ENCODE measurements around the gene TSSC4.

Gene TSSC4

DNA sequence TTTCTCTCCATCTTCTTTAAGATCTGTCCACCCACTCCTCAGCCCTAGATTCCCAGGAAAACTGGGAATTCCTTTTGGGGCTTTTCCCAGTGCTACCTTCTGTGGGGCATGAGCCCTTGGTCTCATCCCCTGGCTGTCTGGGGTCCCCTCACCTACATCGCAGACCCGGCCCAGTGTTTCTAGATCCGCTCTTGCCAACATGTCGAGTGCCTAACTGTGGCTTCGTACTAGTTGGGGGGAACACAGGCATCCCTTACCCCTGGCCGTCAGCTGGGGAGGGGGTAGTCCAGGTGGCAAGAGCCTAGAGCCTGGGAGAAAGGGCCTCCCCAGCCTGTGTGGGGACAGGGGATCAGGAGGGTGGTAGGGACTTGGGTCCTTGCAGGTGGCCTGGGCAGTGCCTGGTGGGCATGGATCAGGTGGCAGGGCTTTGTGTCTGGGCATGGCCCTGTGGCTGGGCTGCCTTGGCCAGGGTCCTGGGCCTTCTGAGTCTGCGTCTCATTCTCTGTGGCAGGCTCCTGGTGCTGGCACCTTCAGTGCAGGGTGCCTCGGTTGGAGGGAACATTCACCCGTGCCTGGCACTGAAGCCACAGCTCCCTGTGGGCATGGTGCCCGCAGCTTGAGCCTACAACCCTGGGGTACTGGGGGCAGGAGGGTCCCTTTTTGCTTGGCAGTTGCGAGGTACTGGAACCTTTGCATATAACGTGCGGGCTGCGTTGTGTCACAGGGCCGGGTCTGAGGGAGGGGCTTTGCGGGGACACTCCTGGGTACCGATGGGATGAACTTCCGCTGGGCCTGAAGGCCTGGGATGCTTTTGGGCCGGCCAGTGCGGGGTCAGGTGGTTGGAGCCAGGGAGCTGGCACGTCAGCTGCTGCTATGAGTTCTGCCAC, 48.4 kb downstream of the TSSC4 start:
- no peak for TF ChIP-seq FOXM1 (IDR thresholded peaks at IDR 0.05; ENCODE audit: borderline replicate concordance)
- TF ChIP-seq BHLHE40 (IDR thresholded peaks at IDR 0.05; ENCODE audit: borderline replicate concordance), result no peak
- TF ChIP-seq FOXK2 (IDR thresholded peaks at IDR 0.05), result no peak
- TF ChIP-seq ELF4 (IDR thresholded peaks at IDR 0.05), result no peak
- no peak for TF ChIP-seq TARDBP (IDR thresholded peaks at IDR 0.05)
- no peak for TF ChIP-seq SP1 (IDR thresholded peaks at IDR 0.05)
- no peak for TF ChIP-seq CTBP1 (IDR thresholded peaks at IDR 0.05; ENCODE audit: borderline replicate concordance)
- TF ChIP-seq ZNF384 (IDR thresholded peaks at IDR 0.05), result no peak
- no peak for TF ChIP-seq ARNT (IDR thresholded peaks at IDR 0.05)
- no peak for TF ChIP-seq PKNOX1 (IDR thresholded peaks at IDR 0.05)
- ChIA-PET CTCF (no interaction called here), POLR2A (no interaction called here)
- DNase-seq (ENCODE audit: extremely low spot score), result no peak

DNA sequence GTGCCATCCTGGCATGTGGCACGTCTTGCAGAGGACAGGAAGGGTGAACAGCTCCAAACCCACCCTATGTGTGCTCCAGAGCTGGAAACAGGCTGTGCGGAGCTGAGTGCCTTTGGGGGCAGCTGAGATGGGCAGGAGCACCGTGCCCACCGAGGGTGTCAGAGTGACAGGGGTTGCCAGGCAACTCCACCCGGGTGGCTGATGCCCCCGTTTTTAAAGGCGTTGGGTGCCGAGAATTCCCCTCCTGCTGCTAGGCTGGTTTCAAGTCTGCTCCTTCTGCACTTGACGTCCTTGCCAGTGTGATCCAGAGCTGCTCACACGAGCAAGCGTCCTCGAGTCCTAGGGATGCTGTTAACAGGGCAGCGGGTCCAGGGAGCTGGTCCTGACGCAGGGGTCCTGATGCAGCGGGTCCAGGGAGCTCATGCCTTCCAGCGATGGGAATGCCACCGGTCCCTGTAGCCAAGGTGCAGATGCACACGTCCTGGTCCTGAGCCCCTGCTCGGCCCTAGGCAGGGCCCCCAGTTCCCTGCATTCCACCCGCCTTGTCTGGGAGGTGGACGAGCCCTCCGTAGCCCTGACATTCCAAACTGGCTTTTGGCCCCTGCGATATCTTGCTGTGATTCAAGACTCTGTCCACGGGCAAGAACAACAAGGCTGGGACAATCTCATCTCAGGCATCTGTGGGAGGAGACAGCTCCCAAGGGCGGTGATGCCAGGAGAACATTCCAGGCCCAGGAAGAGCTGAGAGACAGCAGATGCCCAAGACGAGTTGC, 49.2 kb downstream of the TSSC4 start:
- ChIA-PET CTCF (no interaction called here), POLR2A (no interaction called here)
- TF ChIP-seq NFRKB (IDR thresholded peaks at IDR 0.05), result no peak
- no peak for TF ChIP-seq FOXK2 (IDR thresholded peaks at IDR 0.05)
- TF ChIP-seq LEF1 (IDR thresholded peaks at IDR 0.05; ENCODE audit: borderline replicate concordance), result no peak
- no peak for TF ChIP-seq ARNT (IDR thresholded peaks at IDR 0.05)
- TF ChIP-seq PKNOX1 (IDR thresholded peaks at IDR 0.05), result no peak
- no peak for TF ChIP-seq L3MBTL2 (conservative IDR thresholded peaks at IDR 0.05)
- no peak for TF ChIP-seq TARDBP (IDR thresholded peaks at IDR 0.05)
- TF ChIP-seq SP1 (IDR thresholded peaks at IDR 0.05), result no peak
- TF ChIP-seq ELF4 (IDR thresholded peaks at IDR 0.05), result no peak
- no peak for TF ChIP-seq ZNF384 (IDR thresholded peaks at IDR 0.05)
- TF ChIP-seq BHLHE40 (IDR thresholded peaks at IDR 0.05; ENCODE audit: borderline replicate concordance), result no peak
- TF ChIP-seq FOXA1 (IDR thresholded peaks at IDR 0.05), result no peak
- TF ChIP-seq FOXM1 (IDR thresholded peaks at IDR 0.05; ENCODE audit: borderline replicate concordance), result no peak
- no peak for TF ChIP-seq HDGF (IDR thresholded peaks at IDR 0.05; ENCODE audit: borderline replicate concordance)
- no peak for TF ChIP-seq CTBP1 (IDR thresholded peaks at IDR 0.05; ENCODE audit: borderline replicate concordance)
- DNase-seq (ENCODE audit: extremely low spot score), result no peak

- TF ChIP-seq FOXM1 (IDR thresholded peaks at IDR 0.05; ENCODE audit: borderline replicate concordance) (no peak), PKNOX1 (IDR thresholded peaks at IDR 0.05) (no peak), ARNT (IDR thresholded peaks at IDR 0.05) (no peak), FOXK2 (IDR thresholded peaks at IDR 0.05) (no peak), HDGF (IDR thresholded peaks at IDR 0.05; ENCODE audit: borderline replicate concordance) (no peak), ZNF384 (IDR thresholded peaks at IDR 0.05) (no peak), SP1 (IDR thresholded peaks at IDR 0.05) (no peak), TARDBP (IDR thresholded peaks at IDR 0.05) (no peak), L3MBTL2 (conservative IDR thresholded peaks at IDR 0.05) (no peak), BHLHE40 (IDR thresholded peaks at IDR 0.05; ENCODE audit: borderline replicate concordance) (no peak), FOXA1 (IDR thresholded peaks at IDR 0.05) (no peak), LEF1 (IDR thresholded peaks at IDR 0.05; ENCODE audit: borderline replicate concordance) (no peak), NFRKB (IDR thresholded peaks at IDR 0.05) (no peak), SUZ12 (IDR thresholded peaks at IDR 0.05) (no peak), ELF4 (IDR thresholded peaks at IDR 0.05) (no peak)
- ChIA-PET CTCF (no interaction called here), POLR2A (no interaction called here)
- no peak for DNase-seq (ENCODE audit: extremely low spot score)
Observed at GRCh38 chr11:2450321-2451041, 49.9 kb downstream of the TSSC4 start.

- DNase-seq (ENCODE audit: extremely low spot score), result no peak
- ChIA-PET CTCF (no interaction called here), POLR2A (no interaction called here)
- TF ChIP-seq ELF4 (IDR thresholded peaks at IDR 0.05), result no peak
- no peak for TF ChIP-seq ARNT (IDR thresholded peaks at IDR 0.05)
- TF ChIP-seq FOXK2 (IDR thresholded peaks at IDR 0.05), result no peak
- TF ChIP-seq TARDBP (IDR thresholded peaks at IDR 0.05), result no peak
- no peak for TF ChIP-seq NFRKB (IDR thresholded peaks at IDR 0.05)
- TF ChIP-seq SP1 (IDR thresholded peaks at IDR 0.05), result no peak
- no peak for TF ChIP-seq LEF1 (IDR thresholded peaks at IDR 0.05; ENCODE audit: borderline replicate concordance)
- TF ChIP-seq SUZ12 (IDR thresholded peaks at IDR 0.05), result no peak
- TF ChIP-seq L3MBTL2 (conservative IDR thresholded peaks at IDR 0.05), result no peak
- TF ChIP-seq ZNF384 (IDR thresholded peaks at IDR 0.05), result no peak
- TF ChIP-seq PKNOX1 (IDR thresholded peaks at IDR 0.05), result no peak
- TF ChIP-seq FOXA1 (IDR thresholded peaks at IDR 0.05), result no peak
- no peak for TF ChIP-seq CTBP1 (IDR thresholded peaks at IDR 0.05; ENCODE audit: borderline replicate concordance)
- TF ChIP-seq BHLHE40 (IDR thresholded peaks at IDR 0.05; ENCODE audit: borderline replicate concordance), result no peak
- no peak for TF ChIP-seq FOXM1 (IDR thresholded peaks at IDR 0.05; ENCODE audit: borderline replicate concordance)
- TF ChIP-seq HDGF (IDR thresholded peaks at IDR 0.05; ENCODE audit: borderline replicate concordance), result no peak
Observed at GRCh38 chr11:2451336-2451735, 50.8 kb downstream of the TSSC4 start.

All from HEK293T (cell line).